ENCODE results near the gene C3orf20.

The C3orf20 gene

GRCh38 chr3:14775011-14775410 is 100.1 kb downstream of the C3orf20 start:
- no peak for DNase-seq (ENCODE audit: low read depth)

- DNase-seq (ENCODE audit: low read depth), result no peak
Observed at GRCh38 chr3:14775563-14775962, 100.6 kb downstream of the C3orf20 start.

DNA sequence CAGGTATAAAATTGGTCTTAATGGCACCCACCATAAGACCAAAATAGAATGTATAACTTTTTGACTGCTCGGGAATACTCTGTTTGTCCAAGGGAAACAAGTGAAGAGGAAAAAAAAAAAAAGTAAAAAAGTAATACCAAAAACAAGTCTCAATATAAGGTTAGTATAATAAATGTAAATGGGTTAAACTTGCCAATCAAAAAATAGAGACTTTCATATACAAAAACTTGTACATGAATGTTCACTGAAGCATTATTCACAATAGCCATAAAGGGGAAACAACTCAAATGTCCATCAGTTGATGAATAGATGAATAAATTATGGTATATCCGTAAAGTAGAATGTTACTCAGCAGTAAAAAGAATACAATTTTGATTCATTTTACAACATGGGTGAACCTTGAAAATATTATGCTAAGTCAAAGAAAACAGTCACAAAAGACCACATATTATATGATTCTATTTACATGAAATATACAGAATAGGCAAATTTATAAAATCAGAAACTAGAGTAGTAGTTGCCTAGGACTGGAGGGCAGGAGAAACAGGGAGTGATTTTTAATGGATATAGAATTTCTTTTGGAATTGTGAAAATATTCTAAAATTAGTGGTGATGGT is 104.2 kb downstream of the C3orf20 start:
- no peak for DNase-seq (ENCODE audit: low read depth)

GRCh38 chr3:14780927-14781507 is 106.1 kb downstream of the C3orf20 start:
- DNase-seq (ENCODE audit: low read depth), result peak; percentile 8

- DNase-seq (ENCODE audit: low read depth), result no peak
Observed at GRCh38 chr3:14783480-14784086, 108.6 kb downstream of the C3orf20 start.

- DNase-seq (ENCODE audit: low read depth), result no peak
Observed at GRCh38 chr3:14784087-14784681, 109.2 kb downstream of the C3orf20 start.

DNA sequence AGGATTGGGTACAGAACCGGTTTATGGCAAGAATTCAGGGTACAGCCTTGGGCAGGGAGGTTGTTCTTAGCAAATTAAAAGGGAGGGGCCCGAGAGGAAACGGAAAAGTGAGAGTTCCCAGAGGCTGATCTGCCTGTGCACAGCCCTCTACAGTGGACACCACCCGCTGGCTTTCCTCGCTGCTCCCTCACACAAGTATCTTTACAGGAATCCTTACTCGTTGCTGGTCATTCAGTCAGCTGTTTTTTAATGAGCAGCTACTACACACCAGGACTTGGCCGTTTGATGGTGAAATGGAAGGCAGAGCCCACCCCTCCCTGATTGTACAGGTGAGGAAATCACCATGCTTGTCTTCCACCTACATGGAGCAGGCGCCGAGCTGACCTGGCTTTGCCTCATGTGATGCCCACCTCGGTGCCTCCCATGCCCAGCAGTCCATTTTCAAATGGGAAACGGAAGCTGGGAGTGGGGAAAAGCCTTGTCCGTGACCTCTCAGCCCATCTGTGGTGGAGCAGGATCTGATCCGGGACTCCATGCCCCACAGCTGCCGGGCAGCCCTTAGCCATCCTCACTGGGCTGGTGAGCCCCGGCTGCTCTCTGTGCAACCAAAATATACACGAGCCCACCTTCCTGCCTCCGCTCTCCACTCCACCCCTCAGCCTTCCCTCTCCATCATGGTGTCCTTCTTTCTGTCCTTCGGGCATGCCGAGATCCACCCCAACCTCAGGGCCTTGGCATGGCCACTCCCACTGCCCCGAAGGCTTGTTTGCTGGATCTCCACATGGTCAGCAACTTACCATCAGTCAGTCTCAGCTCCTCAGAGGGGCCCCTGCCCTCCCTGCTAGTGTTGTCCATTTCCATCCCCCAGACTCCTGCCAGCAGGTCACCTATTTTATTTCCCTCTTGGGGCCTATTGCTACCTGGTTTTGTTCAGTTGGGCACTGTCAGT is 110.5 kb downstream of the C3orf20 start:
- DNase-seq (ENCODE audit: low read depth), result no peak

GRCh38 chr3:14786369-14786768 is 111.4 kb downstream of the C3orf20 start:
- DNase-seq (ENCODE audit: low read depth), result no peak

DNA sequence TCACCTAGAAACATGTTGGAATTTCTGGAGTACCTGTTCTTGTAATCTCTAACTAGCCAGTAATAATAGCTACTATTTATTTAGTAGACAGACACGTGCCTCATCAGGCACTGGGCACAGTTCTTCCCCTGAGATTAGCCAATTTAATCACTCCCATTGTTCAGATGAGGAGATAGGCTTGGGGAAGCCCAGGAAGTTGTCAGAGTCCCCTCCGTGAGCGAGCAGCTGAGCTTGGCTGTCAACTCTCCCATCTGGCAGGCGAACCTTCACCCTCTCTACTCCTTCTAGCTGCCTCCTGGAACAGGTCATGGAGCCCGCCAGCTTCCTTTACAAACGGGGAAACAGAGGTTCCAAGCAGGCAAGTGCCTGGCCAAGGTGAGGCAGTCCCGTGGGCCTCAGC is 112.7 kb downstream of the C3orf20 start:
- DNase-seq (ENCODE audit: low read depth), result no peak

DNA sequence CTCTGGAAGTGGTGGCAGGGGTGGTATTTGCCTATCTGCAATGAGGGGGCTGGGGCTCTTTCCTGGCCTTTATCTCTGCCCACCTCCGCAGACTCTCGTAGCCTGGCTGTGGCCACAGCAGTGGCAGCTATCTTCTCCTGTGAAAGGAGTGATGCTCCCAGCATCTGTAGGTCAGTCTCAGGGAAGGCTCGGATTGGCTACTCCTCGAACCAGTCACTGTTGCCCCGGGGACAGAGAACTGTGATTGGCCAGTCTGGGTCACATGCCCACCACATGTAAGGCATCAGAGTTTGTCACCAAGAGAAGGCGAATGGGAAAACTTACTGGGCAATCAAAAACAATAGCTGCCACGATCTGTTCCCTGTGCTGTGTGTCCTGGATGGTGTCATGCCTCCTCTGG is 113.7 kb downstream of the C3orf20 start:
- no peak for DNase-seq (ENCODE audit: low read depth)

DNA sequence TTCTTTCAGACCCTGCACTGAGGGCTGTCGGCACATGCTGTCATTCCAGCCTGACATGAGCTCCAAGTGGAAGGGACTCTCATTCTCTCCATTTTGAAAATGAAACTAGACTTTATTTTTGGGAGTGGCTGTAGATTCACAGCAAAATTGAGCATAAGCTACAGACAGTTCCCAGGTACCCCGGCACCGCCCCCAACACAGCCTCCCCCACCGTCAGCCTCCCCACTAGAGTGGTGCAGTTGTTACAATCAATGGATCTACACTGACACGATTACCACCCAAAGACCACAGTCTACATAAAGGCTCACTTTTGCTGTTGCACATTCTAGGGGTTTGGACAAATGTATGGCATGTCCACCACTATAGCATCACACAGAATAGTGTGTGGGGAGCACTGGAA is 114.3 kb downstream of the C3orf20 start:
- DNase-seq (ENCODE audit: low read depth), result no peak

GRCh38 chr3:14789640-14790285 is 114.8 kb downstream of the C3orf20 start:
- DNase-seq (ENCODE audit: low read depth), result no peak

GRCh38 chr3:14791343-14791945 is 116.5 kb downstream of the C3orf20 start:
- DNase-seq (ENCODE audit: low read depth), result no peak

GRCh38 chr3:14792691-14793121 is 117.8 kb downstream of the C3orf20 start:
- DNase-seq (ENCODE audit: low read depth), result no peak

DNA sequence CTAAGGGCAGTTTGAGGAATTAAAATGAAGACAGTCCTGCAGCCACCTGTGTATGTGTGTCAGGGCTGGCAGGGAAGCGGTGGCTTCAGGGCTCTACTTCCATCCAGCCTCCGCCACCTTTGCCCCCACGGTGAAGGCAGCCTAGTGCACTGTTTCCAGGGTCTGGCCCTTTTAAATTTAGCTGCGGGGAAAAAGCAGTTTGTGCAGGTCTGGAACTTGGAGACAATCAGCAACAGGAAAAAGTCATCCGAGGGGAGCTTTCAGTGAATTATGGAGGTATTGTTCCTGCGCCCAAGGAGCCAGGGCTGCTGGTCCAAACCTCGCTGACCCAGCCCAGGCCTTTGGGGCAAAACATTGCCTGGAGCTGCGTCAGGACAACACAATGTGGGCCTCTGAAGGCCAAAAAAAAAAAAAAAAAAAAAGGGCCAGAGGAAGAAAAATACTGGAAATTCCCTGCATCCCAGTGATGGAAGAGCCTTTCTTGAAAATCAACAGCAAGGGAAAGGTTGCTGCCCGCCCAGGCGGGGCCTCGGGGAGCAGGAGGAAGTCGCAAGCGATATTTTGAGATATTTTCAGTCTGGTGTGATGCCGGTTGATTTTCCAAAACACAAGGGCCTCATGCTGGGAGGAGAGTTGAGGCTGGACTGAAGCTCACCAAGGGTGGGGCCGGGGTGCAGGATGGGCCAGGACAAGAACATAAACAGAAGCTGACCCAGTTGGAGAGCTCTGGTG is 118.4 kb downstream of the C3orf20 start:
- no peak for DNase-seq (ENCODE audit: low read depth)

DNA sequence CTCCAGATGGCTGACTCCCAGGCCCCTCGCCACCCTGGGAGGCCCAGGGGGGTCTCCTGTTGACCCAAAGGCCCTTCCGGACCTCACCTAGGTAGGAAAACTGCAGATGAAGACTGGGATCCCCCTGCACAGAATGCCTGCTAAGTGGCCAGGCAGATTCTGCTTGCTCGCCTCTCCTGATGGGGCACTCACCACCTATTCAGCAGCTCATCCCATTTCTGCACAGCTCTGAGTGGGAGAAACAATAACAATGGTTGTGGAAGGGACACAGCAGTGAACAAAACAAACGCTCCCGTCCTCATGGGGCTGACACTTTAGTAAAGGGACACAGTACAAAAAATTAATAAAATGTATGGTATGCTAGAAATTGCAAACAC is 118.9 kb downstream of the C3orf20 start:
- no peak for DNase-seq (ENCODE audit: low read depth)

GRCh38 chr3:14794435-14794834 is 119.5 kb downstream of the C3orf20 start:
- no peak for DNase-seq (ENCODE audit: low read depth)

- no peak for DNase-seq (ENCODE audit: low read depth)
Observed at GRCh38 chr3:14795996-14796395, 121.1 kb downstream of the C3orf20 start.

DNA sequence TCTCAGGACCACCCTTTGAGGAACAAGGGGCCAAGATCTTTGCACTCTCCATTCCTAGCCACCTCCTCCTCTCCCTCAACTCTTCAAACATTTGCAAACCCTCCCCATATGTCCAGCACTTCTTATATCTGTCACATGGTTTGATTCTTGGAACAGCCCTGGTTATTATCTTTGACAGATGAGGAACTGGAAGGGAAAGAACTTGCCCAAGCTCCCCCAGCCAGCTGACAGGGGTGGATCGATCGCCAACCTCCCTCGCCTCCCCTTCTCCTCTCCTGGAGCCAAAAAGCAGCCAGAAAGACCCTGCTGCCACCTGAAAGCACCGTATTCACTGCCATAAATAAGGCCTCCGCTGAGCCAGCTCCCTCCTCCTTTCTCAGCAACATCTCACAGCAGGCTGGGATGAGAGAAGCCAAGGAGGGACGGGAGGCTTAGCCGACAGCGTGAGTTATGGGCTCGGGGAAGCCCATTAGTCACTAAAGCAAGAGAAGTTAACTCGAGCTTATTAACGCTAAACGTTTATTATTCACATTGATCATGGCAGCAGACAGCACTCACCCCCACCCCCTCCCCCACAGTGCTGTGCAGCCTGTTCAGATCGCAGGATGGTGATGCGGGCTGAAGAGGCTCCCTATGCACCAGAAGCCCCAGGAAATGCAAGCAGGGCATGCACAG is 121.6 kb downstream of the C3orf20 start:
- DNase-seq (ENCODE audit: low read depth), result no peak

GRCh38 chr3:14797731-14798130 is 122.8 kb downstream of the C3orf20 start:
- no peak for DNase-seq (ENCODE audit: low read depth)
